NCI-H748 (cell line): Measurements from ENCODE around the gene DYRK1A.
A peak's percentile ranks its signal among the peaks of the same experiment; 100 is the strongest.

Experiments
- DNase-seq: peaks from one replicate; lab custom pipeline; 2025; ENCODE audit not compliant: unreplicated experiment; lab: John Stamatoyannopoulos, UW

Gene DYRK1A

DNA sequence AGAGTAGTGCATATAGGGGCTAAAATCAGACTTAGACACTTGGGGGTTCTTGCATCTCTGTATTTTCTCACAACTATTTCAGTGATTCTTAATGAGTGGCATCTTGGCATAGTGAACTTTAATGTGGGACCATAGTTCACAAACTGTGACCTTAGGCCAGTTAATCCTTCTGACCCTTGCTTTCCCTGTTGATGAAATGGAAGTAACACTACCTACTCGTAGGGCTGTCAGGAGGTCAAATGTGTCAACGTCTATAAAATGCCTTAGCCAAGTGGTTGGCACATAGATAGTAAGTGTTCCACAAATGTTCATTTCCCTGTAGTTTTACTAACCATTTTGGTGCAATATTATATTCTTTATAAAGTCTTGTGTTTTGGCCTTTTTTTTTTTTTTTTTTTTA, 49.4 kb downstream of the DYRK1A start:
- DNase-seq = no peak

GRCh38 chr21:37416914-37417313, 50.3 kb downstream of the DYRK1A start:
- no peak for DNase-seq

- no peak for DNase-seq
Measured at GRCh38 chr21:37419228-37419906, 52.8 kb downstream of the DYRK1A start.

DNA sequence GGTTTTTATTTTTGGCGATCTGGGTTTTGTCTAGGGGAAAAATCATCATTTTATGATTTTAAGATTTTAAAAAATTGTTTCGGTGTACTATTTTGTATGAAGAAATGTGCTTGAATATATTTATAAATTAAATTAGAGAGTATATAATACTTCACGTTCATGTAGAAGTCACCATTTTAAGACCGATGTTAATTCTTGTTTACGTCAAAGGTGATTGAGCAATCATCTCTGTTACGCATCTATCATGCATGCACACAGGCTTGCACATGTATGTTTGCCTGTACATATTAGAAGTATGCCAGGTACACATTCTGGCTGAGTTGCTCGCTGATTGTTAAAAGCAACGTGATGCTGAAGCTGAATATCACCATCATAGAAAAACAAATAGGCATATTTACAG, 54.7 kb downstream of the DYRK1A start:
- DNase-seq = no peak

DNA sequence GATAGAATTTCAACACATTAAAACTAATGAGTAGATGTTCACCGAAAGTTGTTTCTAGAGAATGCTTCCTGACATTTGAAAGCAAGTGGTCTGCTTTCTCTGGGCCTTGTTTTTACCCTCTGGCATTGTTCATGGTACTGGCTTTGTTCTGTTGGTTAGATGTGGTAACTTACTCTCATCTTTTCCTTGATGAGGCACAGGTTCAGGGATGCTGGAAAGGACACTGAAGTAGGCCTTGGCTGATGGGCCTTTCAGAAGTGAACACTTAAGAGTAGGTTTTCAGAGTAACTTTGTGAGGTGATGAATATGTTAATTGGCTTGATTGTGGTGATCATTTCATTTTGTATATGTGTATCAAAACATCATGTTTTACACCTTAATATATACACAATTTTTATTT, 55.8 kb downstream of the DYRK1A start:
- no peak for DNase-seq

DNA sequence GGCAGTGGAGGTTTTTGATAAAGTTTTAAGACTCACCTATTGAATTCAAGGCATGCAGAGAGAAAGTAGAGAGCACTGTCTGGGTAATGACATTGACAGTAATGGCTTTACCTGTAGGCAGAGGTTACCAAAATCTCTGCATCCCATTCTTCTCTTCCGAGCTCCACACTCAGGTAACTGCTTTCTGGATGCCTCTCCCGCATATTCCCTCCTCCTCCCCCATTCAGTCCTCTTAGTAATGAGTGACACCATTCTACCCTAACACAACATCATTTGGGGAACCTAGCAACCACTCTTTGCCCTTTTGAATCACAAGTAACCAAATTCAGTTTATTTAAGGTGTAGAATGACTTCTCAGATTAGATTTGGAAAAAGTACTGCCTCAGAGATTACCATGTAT, 56.5 kb downstream of the DYRK1A start:
- no peak for DNase-seq

DNA sequence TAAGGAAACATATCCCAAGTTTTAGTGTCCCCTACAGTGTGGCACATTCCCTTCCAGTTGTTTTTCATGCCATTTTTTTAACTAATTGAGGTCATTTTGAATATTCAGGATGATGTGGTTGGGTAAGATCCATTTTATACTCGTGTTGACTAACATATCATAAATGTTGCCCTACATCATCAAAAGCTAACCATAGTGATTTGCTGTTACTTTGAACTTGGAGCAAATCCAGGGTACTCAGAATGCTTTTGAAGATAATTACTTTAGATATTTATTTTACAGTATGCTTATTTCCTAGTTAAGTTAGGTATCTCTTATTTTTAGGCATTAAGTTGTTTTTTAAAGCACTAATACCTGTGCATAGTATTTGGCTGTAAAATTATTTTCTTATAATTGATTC, 57.8 kb downstream of the DYRK1A start:
- no peak for DNase-seq

DNA sequence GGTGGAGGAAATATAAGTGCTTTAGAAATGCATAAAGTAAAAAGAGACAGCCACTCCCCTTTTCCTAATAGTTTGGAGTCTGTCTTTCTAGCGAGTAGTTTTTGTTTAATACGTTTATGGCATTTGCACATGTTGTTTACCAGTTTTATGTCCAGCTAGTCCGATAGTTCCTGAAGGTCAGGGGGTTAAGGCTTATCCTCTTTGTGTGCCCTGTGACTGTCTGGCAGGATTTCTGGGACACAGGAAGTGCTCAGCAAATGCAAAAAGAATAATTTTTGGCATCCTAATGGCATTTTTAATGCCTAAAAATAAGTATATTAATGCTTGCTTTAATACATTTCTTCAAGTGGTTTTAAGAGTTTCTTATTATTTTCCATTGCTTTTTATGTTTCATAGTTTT, 58.4 kb downstream of the DYRK1A start:
- DNase-seq = no peak

DNA sequence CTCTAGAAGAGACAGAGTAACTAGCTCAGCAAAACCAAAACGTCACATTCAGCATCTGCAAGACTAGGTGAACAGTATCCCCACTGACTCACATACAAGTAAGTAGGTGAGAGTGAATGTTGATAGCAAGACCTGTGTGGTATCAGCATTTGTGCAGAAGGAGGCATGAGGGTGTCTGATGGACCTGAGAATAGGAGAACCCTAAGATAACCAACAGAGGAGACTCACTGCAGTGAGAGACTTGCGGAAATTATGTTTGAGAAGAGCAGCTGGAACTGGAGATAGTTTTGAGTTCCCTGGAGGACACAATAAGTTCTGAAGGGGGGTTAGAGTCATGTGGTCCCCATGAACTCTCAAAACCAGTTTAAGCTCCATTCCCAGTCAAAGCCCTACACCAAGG, 59.1 kb downstream of the DYRK1A start:
- no peak for DNase-seq

DNA sequence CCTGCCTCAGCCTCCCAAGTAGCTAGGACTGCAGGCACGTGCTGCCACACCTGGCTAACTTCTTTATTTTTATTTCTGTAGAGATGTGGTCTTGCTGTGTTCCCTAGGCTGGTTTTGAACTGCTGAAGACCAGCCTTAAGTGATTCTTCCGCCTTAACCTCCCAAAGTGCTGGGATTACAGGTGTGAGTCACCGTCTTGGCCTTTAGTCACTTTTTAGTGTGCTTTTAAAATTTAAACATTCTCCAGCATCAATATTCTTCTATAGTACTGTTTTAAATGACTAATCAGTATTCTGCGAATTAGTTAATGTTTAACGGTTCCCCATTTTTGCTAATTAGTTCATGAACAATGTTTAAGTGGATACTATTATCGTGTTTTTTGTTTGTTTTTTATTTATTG, 60.6 kb downstream of the DYRK1A start:
- no peak for DNase-seq

GRCh38 chr21:37429356-37429755, 62.8 kb downstream of the DYRK1A start:
- no peak for DNase-seq

DNA sequence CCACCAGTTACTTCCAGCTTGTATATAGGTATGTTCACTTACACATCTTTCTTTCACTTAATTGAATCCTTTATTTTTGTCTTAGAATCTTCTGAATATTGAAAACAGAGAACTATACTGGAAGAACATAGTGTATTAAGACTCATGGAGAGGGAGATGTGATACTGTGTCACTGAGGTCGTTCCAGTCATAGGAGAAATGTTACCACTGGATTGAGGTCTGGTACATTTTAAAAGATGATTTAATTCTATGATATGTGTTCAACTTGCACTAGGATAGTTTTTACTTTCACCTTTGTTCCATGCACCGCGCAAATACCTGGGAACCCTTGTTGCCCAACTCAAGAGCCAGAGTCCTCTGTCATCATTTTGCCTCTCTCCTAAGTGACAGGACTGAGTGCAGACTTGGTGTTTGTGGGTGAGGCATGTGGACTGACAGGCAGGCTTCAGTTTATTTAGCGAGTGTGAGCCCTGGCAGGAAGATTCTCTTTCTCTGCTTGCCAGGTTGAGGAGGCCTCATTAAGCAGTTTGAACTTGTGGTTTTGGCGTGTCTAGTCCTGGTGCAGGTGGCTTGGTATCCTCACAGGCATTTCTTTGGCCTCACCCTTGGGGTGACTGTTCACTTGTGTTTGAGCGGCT, 63.7 kb downstream of the DYRK1A start:
- no peak for DNase-seq

DNA sequence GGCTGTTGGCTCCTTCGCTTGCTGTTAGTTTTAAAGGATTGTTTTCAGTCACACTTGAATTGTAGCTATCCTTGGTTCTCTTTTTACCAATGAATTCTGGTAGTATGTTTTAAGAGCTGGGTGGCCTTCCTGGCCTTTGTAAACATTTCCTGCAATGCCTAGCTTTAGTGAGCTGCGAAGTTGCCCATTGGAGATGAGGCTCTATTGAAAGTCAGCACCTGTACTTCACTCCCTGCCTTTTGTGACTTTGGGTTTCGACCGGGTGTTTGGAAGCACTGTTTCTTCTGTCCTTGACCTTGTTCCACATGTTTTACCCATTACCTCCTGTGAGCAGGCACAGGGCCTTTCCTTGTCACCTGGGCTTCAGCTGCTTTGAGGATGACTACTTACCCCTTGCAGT, 64.7 kb downstream of the DYRK1A start:
- DNase-seq = no peak

DNA sequence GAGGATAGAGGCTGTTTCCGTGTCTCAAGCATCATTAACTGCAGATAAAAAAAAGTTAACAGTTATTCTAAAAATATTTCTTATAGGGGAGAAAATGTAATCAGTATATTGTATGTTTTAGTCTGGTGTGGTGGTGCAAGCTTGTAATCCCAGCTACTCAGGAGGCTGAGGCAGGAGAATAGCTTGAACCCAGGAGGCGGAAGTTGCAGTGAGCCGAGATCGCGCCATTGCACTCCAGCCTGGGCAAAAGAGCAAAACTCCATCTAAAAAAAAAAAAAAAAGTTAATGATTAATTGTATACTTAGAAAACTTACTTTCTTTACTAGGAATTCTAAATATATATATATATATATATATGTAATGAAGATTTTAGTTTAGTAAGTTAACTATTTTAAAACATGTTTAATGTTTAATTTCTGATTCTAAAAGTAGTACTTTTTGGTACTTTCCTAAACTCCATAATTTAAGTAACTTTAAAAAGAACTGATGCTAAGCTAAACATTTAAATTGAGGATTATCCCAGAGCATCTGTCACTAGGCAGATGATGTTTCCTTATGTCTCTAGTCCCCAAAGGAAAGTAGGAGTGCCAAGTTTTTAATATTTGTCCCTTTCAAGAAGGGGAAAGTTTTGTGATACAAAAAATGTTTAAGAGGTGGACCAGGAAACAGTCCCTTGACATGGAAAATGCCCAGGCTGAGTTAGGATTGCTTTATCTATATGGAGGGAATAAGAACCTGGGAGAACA, 66.3 kb downstream of the DYRK1A start:
- DNase-seq = no peak

- DNase-seq = no peak
Measured at GRCh38 chr21:37433456-37433840, 66.9 kb downstream of the DYRK1A start.

- DNase-seq = peak; percentile 97
Measured at GRCh38 chr21:37435120-37435519, 68.5 kb downstream of the DYRK1A start.

DNA sequence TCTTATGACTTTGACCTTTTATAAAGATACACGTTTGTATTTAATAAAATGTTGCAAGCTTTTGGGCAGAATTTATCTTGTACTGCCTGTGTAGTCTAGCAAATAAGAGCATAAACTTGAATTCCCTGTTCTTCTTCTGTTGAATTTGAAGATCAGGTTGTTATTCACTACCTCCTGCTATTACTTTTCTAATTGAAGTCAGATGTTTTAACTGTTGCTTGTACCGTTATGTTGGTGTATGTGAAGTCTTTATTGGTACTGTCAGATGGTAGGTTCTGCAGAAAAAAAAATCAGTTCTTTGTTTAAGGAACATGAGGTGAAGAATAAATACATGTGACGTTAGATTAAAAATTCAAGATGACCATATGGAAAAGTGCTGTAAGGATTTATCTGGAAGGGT, 69.1 kb downstream of the DYRK1A start:
- no peak for DNase-seq

GRCh38 chr21:37436174-37436573, 69.6 kb downstream of the DYRK1A start:
- no peak for DNase-seq

GRCh38 chr21:37437376-37438080, 71.0 kb downstream of the DYRK1A start:
- DNase-seq = no peak

- no peak for DNase-seq
Measured at GRCh38 chr21:37443683-37444082, 77.1 kb downstream of the DYRK1A start.

DNA sequence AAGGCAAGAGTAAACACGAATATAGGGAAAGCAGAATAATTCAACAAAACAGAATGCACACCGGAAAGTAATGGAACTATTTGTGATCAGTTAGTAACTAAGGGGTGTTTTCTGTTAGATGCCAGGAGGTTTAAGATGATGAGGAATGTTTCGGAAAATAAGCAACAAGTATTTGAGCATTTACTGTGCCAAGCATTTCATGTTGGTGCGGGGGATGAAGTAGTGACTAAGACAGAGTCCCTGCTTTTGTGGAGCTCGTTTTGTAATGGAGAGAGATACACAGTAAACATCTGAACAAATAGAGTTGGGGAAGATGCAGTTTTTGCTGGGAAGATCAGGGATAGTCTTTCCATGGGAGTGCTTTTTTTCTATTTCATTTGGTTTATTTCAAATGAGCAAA, 78.7 kb downstream of the DYRK1A start:
- no peak for DNase-seq

DNA sequence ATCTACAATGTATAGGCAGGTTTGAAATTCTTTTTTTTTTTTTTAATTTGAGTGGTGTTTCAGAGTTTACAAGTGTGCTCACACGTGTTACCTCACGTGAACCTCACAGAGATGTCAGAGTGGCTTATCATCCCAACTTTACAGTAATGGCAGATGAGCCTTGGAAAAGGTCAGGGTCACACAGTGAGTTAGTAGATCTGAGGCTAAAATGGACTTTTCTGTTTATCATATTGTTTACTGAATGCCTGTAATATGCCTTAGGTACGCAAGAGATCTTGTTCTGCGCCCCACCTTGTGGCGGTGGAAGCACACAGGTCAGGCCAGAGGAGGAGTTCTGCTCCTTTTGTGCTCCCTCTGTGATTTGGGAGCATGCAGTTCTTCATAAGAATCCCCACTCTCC, 80.0 kb downstream of the DYRK1A start:
- no peak for DNase-seq
